Stimulated activated CD4-positive, alpha-beta T cell treated with anti-CD3 and anti-CD28 coated beads, TNF-alpha, amount 100 ng/mL, for 24 hours (primary cell): ENCODE results near the gene CBX2.

ENCODE experiments used
- DNase-seq, 3 experiments: peaks; one replicate each; pipeline ENCODE4 v3.0.0-alpha.2; 2020; ENCODE audit warnings: low read depth in 3 of 3

The CBX2 gene

GRCh38 chr17:79786930-79787643 lies 9.1 kb downstream of the CBX2 start:
- no peak for DNase-seq

GRCh38 chr17:79788455-79788854 lies 10.5 kb downstream of the CBX2 start:
- no peak for DNase-seq

DNA sequence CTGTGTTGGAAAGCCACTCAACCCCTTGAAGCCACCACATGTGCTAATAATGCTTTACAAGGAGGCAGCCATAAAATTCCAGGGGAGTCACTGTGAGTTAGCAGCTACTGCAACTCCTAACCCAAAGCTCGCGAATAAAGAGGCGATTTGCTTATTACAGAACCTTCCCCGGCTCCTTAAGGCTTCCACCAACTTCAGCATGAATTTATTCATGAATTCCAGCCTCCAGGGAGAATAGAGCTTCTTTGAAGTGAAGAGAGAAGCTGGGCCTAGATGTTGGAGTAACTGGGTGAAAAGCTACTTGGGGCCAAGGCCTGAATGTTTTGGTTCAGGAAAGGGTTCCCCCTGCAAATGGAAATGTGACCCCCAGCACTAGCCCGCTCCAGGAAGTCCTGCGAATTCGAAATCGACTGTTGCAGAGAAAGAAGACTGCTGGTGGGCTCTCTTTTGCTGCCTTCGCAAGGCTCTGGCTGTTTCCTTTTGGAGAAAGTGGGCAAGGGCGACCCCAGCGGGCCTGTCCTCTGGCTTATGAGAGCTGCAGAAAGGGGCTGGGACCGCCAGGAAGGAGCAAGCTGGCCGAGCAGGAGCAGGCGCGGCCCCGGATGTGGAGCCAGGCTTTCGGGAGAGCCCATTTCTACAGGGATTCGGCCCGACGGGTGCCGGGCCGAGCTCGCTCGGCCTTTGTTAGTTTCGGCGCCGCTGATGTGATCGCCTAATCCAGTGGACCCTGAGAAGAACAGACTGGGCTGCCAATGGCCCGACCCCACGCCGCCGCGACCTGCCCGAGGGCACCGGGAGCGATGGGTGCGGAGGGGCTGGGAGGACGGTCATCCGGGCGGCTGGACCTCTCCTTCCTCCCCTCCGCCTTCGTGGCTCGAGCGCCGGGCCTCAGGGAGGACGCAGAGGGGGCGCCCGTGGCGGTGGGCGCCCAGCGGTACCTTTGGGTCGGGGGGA lies 11.3 kb downstream of the CBX2 start:
- no peak for DNase-seq

DNA sequence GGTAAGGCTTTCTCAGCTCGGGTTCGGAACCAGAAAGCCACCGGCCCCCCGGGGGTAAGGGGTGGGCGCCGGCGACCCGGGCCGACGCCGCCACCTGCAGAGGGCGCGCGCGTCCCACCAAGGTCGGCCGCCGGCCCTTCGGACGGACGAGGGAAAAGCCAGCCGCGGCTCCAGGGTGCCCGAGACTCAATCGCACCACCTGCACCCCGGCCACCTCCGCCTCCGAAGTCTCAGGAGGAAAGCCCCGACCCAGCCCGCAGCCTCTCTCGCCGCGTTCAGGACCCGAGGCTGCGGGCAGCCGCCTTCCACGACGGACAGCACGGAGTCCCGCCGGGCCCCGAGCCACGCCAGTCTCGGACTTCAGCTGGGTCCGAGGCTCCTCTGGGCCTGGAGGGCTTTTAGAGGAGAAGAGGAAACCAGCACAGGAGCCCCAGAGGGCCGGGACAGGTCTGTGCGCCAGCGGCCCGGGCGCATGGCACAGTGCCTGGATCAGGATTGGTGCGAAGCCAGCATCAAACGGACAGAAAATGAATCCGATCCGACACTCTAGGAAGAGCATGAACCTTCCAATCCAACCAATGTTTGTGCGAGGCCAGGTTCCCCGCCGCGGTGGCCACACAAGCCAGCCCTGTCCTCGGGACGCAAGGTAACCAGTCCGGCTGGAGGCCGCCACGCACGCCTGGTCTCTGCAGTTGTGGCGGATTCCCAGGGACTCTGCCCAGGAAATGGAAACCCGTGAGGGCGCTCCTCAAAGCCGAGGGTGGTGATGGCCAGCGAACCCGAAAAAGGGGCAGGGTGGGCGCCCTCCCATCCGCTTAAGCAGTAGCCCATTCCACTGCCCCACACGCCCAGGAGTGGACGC lies 12.2 kb downstream of the CBX2 start:
- DNase-seq, result no peak

DNA sequence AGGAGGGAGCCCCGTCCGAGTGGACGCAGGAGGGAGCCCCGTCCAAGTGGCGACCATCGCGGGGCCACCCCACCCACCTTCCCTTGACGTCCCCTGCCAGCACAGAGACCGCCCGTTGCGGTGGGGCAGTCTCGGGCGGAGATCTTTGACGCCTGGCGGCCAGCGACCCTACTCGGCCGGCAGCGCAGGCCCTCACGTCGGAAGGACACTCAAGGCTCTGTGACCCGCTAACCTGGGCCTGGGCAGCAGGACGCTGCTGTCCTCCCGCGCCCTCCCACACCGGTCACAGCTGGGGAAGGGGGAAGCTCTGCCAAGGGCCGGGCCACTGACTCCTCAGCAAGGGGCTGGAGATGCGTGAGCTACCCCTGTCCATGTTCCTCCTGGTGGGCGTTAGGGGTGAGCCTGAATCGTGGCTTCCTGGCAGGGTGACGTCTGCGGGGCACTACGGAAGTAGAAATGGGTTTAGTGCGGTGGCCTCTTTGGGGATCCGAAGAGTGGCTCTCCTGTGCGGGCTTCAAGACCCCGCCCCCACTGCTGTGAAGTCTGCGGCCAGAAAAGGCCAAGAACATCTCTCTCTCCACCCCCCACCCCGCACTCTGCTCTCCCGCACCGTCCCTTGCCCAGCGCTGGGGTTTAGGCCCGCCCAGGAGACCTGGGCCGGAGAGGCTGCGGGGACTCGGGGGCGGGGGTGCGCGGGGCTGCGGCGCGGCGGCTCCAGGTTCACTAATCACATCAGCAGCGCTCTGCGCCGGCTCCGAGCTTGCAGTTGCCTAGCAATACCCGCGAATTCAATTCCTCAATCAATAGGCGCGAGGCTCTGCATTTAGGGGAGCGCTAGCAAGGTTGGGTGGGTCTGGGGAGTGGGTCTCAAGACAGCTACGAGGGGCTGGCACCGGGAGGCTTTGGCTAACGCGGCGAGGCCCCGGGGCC lies 13.1 kb downstream of the CBX2 start:
- no peak for DNase-seq

- DNase-seq, result no peak
These were observed 13.8 kb downstream of the CBX2 start for GRCh38 chr17:79791735-79792161.

- no peak for DNase-seq
These were observed 14.5 kb downstream of the CBX2 start for GRCh38 chr17:79792341-79792871.

DNA sequence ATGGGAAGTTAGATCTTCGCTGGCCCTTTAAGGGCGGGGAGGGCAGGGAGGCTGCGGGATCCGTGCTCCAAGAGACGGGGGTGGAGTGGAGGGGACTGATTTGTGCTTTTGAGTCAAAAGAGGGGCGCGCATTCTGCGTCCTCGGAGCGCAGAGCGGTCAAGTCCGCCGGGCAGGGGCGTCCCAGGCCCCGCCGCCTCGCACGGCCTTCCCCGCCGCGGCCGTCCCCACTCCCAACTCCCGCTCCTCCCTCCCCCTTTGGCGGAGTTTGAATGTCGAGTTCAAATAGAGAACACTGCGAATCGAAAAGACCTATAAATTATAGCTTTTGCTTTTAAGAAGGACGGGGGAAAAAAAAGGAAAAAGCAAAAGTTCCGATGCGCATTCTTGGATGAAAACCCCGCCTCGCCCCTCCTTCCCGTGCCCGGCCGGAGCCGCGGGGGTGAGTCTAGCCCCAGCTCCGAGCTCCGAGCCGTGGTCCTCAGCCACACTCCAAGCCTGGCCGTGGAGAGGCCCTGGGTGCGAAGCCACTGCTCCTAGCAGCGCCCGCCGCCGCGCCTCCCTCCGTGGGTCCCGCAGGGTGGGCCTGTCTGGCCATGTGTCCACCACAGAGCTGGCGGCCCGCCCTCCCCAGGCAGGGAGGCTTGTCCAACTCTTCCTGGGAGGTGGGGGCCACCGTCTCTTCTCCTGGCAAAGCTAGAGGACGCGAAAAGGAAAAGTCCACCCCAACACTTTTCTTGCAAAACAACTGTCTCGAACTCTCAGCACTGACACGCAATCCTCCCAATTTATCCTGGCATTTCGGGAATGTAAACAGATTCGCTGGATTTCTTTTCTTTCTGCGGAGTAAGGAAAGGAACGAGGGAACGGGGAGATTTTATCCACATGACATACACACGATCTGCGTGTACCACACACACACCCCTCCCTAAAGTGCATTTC lies 15.3 kb downstream of the CBX2 start:
- no peak for DNase-seq

GRCh38 chr17:79793924-79794304 lies 16.0 kb downstream of the CBX2 start:
- no peak for DNase-seq

DNA sequence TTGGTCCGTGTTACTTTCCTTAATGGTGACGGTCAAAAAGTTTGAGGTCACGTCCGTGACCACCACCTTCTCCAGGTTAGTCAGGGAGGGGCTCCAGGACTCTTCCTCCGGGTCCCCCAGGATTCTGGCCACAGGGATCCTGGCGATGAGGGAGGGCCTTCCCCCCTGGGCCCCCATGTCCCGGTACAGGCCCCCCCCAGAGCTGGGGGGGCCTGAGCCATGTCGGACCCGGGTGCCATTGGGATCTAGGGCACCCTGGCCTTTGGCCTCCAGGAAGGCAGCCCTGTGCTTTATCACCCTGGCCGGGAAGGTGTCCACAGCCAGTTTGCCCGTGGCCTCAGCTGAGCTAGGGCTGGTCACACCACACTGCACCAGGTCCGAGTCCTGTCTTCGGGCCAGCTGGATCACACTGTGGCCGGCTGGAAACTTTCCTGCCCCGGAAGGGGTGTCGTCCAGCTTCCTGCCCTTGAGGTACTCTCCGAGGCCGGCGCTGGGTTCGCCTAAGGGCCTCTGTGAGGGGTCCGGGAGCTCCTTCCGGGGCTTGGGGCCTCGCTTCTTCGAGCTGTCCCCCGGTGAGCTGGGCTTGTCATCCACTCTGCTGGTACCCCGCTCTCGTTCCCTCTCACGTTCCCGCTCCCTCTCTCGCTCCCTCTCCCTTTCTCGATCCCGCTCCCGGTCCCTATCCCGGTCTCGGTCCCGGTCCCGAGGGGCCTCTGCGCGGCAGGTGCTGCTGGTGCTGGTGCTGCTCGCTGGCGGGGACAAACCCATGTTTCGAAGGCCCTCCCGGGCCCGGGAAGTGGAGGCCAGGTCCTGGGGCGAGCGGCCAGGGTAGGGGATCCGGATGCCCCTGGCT lies 16.9 kb downstream of the CBX2 start:
- no peak for DNase-seq

DNA sequence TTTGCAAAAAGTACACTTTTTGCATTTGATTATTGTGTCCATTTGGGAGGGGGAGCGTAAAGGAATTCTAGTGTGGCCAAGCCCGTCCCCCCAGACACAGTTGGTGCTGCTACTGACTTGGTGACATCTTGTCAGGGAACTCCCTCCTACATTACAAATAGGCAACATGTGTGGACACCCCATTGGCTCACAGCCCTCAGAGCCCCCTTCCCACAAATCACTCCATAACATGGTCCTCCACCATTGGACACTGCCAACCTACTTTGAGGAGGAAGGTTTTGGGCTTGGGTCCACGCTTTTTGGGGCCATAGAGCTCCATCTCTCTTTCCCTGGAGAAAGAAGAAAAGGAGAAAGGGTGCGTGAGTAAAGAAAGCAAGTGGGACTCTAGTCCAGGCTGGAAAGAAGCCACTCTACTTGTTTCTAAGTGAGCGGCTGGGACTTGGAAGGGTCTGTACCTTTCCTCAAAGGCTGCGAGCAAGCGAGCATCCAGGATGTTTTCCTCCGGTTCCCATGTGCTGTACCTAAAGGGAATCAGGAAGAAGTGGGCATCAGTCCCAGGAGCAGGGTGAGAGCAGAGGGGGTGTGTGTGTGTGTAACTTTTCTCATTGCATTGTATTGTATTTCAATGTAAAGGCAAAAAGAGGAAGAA lies 18.0 kb downstream of the CBX2 start:
- no peak for DNase-seq

GRCh38 chr17:79796444-79796762 lies 18.5 kb downstream of the CBX2 start:
- no peak for DNase-seq

DNA sequence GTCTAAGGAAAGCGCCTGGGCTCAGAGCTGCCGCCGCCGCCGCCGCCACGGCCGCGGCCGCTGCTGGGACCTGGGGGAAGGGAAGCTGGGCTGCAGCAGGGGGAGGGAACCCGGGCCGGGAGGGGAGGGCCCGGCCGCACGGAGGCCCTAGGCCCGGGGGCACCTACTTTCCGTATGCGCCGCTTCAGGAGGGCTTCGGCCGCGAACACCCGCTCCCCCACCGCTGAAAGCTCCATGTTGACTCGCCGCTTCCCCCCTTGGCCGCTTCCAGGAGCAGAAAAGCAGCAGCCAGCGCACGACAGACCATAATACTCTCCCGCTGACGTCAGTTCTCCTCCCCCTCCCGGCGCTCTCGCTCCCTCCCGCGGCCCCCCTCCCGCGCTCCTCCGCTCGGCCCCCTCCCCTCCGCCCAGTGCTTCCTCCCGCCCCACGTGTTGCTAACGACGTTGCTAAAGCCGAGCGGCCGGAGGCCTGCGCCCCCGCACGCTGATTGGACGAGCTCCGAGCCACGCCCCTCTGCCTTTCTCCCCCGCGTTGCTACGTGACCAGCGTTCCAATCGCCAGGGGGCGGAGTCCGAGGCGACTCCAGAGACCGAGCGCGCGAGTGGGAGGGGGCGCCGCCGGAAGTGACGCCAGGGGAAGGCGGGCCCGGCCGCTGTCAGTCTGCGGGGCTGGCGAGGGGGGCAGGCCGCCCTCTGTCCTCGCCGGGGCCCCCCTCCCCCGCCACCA lies 19.0 kb downstream of the CBX2 start, which contains the start of gene CBX8:
Gene CBX8 (minus strand): TSS at position 315 of the 729 bp plus-strand sequence. CDS start 79 bp downstream, at position 236.
- peak; percentile 98 to 99 (median 99) for DNase-seq

DNA sequence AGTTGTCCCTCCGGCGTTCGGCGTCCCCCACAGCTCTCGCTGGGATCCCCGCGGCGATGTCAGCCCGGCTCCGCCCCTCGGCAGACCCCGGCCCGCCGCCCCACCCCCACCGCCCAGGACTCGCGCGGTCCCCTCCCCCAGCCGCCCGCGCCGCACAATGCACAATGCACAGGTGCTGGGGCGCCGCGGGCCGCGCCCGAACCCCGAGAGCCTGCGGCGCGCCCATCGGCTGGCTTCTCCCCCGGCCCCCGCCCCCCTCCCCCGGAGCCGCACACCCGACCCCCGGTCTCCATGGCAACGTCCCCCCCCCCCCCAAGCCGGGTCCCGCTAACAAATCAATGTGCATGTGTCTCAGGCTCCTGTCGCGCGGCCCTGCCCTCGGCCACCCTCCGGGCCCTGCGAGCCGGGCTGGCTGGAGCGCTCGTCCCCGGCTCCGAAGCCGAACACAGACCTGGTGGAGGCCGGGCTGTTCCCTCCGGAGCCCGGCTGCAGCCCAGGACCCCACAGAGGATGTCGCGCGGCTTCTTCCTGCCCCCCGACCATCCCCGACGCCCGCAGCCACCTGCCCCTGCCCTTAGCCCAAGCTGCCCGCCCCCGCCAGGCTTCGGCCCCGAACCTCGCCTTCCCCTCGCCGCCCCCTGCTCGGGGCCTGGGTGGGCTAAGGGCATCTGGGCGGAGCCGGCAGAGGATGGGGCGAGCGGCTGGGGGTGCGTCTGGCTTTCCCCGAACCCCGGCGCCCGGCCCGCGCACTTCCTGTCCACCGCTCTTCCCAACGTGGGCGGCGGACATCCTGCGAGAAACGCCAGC lies 19.7 kb downstream of the CBX2 start:
- no peak for DNase-seq

DNA sequence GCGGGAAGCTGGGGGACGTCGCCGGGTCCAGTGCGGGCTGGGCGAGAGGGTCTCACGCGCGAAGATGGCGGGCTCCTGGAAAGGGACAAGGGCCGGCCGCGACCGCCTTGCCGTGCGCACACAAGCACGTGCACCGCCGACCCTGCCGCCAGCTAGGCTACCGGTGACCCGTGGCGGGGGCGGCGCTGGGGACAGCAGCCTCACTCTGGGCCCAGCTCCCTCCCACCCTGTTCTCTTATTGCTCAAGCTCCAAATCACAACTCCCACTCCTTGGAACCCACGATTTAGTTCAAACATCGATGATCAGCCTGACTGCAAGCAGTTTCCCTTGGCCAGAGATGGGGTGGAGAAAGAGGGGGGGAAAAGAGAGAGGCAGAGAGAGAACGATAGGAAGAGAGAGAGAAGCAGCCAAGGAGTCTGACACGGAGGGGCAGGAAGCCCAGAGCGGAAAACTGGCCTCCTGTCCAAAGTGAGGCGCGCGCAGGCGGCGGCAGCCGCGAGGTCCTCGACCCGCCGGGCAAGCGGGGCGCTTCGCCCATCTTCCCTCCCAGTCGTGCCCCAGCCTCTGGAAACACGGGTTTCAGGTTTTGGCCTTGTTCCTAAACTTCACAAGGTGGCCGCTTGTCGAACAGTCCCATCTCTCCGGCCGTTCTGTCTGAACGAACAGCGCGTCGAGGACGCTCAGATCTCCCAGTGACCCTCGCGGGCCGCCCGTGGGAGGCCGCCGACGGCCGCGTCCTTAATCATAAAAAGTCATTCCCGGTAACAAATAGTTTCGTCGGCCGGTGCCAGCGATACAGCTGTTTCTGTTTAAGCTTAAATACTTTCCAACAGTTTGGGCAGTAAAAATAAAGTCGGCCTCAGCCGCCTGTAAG lies 20.6 kb downstream of the CBX2 start:
- no peak for DNase-seq

GRCh38 chr17:79799174-79799537 lies 21.2 kb downstream of the CBX2 start:
- no peak for DNase-seq
